Right ventricle myocardium superior (tissue), 1 donor: Measurements from ENCODE around the gene PTPRS. TPM values are rescaled to one million over a fixed set of nuclear protein-coding genes. Genes with fewer than 3 reads are reported as not detected.

Experiments used
- ATAC-seq: fragments of 200-7000 bp; cut with Tn5 transposase; one replicate; pipeline ENCODE4 v1.9.1; 2020; ENCODE audit warnings: mild to moderate bottlenecking; ENCODE audit not compliant: poor library complexity
- DNase-seq: peaks from one replicate; pipeline ENCODE4 v3.0.0-alpha.2; 2020
- intact Hi-C: fragments of 100-400 bp; cut with DNase I; formaldehyde crosslinking; loops from one replicate; pipeline ENCODE4 v1.11.2; 2022
- total RNA-seq: library from RNA; stranded (reverse); fragmentation: NEBNext Ultra II Directional; extraction: Animal tissue kit (Norgen Biotek cat#: 25700); gene quantifications from one replicate; pipeline ENCODE4 v1.2.1, GENCODE V29; 2021
- donor health status: DM: no; HTN: yes; CAD: no; lungs with severe emphysema.

Gene PTPRS
- total RNA-seq, 1 donor from 2014 or later: 51.5 TPM

DNA sequence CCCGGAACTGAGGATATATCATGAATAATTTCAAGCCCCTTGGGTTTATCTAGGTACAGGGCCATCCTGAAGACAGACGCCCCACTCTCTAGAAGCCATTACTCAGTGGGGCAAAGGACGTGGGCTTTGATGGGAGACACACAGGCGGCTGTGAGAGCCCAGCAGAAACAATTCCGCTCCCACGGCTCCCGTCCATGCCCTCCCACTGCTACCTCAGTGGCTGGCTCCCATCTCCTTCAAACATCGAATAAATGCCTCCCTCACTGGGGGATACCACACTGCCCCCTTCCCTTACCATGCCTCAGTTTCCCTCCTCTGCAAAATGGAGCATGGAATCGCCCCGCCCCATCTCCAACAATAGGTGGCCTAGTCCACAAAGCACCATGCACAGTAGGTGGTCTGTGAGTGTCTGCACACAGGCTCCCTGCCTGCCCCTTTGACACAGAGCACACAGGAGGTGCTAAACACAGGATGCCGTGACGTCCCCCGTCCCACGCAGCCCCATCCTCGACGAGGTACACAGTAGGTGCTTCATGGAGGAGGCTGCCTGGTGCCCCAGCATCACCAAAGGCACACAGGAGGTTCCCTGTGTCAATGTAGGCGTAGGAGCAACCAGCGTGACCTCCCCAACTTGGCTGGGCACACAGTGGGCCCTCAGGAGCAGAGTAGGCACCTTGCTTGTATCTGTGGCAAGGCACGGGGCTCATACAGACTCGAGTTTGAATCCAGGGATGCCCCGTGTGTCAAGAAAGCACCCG, 46.0 kb downstream of the PTPRS start:
- ATAC-seq (no peak), DNase-seq (no peak)
- intact Hi-C loops: no loop called here

DNA sequence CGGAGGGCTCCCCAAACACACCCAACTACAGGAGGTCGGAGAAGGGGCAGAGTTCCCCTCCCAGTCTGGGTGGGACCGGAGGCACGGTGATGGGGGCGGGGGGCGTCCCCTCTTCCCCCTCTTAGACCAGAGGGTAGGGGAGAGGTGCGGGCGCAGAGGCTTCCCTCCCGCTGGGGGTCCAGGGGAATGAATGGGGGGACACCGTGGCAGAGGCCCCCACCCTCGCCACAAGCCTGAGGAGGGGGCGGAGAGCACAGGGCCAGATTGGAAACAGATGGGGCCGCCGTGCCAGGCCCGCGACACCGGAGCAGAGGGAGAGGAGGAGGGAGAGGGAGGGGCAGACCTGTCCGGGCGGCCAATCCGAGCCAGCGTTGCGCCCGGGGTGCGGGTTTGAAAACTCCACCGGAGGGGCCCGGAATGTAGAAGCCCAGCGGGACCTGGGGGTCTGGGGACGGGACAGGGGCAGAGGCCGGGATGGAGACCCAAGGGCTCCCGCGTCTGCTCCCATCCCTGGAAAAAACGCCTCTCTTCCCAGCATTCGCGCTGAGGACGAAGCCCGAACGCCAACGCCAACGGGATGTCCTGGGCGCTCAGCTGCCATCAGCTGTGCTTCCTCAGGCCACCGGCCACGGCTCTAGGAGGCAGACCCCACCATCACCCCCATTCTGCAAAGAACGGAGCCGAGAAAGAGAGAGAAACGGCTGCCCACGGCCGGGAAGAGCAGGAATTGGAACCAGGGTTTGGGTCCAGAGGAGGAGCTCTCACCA, 46.8 kb downstream of the PTPRS start:
- DNase-seq (no peak), ATAC-seq (peak; percentile 66)
- intact Hi-C loops: no loop called here

DNA sequence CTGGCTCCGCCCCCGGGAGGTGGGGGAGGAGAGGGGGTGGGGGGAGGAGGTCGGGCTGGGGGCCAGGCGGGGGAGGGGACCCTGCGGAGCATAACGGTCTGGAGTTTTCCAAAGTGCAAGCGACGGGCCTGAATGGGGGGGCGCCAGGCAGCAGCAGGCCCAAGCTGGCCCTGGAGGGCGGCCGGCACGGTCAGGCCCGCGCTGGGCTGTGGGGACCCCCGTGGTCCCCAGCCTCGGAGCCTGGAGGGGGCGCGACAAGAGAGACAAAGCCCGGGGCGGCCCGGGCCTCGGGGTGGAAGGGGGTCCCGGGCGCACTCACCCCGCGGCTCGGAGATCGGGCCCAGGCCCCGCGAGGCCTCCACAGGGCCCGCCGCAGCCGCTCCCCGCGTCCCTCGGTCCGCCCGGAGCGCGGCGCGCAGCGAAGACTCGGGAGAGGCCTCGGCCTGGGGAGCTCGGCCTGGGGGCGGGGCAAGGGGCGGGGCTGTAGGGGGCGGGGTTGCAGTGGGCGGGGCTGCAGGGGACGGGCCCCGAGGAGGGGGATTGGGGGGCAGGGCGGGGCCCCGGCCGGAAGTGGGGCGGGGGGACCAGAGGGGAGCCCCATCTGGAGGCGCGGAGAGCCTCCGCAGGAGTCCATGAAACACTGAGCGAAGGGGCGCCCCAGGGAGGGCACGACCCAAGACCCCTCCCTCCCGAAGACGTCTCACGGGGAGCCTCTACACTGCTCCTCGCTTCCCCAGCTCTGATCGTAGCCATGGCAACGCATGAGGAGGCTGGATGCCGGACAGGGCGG, 47.6 kb downstream of the PTPRS start:
- intact Hi-C loops: no loop called here
- ATAC-seq (peak; percentile 94), DNase-seq (peak; percentile 70)

DNA sequence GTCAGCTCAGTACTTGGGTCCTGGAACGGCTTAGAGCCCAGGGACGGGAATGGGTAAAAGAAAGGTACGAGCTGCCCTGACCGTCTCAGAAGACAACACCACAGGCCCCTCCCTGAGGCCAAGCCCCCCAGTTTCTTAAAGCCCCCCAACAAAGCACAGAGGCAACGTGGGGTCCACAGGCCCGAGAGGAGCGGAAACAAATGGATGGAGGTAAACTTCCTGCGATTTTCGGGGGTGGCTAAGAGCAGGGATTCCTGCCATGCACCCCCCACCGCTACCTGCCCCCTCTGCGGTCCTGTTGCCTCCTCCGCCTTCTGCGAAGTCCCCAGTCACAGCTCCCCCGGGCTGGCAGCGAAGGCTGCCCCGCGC, 48.2 kb downstream of the PTPRS start:
- intact Hi-C loops: no loop called here
- DNase-seq (peak; percentile 68), ATAC-seq (no peak)

DNA sequence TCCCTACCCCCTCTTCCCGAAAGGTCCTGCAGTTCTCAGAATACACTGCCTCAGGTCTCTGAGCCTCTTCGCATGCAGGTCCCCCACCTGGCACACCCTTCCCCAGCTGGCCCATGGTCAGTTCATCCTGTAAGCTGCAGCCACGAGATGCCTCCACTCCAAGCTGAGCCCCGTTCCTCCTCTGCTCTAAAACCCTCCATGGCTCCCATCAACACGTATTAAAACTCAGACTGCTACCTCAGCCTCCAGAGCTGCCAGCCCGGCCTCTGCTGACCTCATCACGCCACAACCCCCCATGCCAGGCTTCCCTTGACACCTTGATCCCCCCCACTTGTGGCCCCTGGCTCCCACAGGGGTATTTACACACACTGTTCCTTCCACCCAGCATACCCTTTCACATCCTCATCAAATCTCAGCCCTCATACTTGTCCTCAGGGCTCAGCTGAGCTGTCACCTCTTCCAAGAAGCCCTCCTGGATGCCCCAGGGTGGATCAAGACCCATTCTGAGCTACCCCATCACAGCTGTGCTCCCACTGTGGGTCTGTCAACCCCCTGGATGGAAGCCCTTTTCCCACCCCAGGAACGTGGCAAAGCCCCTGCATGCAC, 48.9 kb downstream of the PTPRS start:
- no peak for ATAC-seq
- no peak for DNase-seq
- intact Hi-C loops: no loop called here

Other genes with a start within 250 kb of the PTPRS start
- not detected for gene ZNRF4, start 114.6 kb upstream of the PTPRS start, total RNA-seq
- not detected for gene TINCR, start 227.1 kb upstream of the PTPRS start, total RNA-seq